ENCODE data around the gene PPP1R14D.

PPP1R14D gene

GRCh38 chr15:40808861-40809450 lies 19.6 kb downstream of the PPP1R14D start:
- Histone ChIP-seq H3K4me1 (ENCODE audit: control insufficient read depth, insufficient read depth, low read length) (peaks cover 11% of the 10 kb centered on the region), H3K27me3 (replicated peaks; ENCODE audit: control insufficient read depth, insufficient read depth, low read length) (no peaks in the 10 kb centered on the region), H3K9me3 (ENCODE audit: control insufficient read depth, low read length) (no peaks in the 10 kb centered on the region), H3K4me3 (ENCODE audit: low read length) (no peak overlapping the region), H3K36me3 (ENCODE audit: control insufficient read depth, insufficient read depth, low read length, severe bottlenecking) (peaks cover 17% of the 10 kb centered on the region), H3K9ac (ENCODE audit: low read length) (no peak overlapping the region)
- no peak for DNase-seq (ENCODE audit: low read depth)

GRCh38 chr15:40807888-40808461 lies 20.5 kb downstream of the PPP1R14D start:
- Histone ChIP-seq H3K27me3 (replicated peaks; ENCODE audit: control insufficient read depth, insufficient read depth, low read length) (no peaks in the 10 kb centered on the region), H3K36me3 (ENCODE audit: control insufficient read depth, insufficient read depth, low read length, severe bottlenecking) (peaks cover 9% of the 10 kb centered on the region), H3K4me1 (ENCODE audit: control insufficient read depth, insufficient read depth, low read length) (peaks cover 11% of the 10 kb centered on the region), H3K9me3 (ENCODE audit: control insufficient read depth, low read length) (no peaks in the 10 kb centered on the region), H3K4me3 (ENCODE audit: low read length) (peak overlapping the region; percentile 95), H3K9ac (ENCODE audit: low read length) (peak overlapping the region; percentile 97)
- peak; percentile 15 for DNase-seq (ENCODE audit: low read depth)

GRCh38 chr15:40807028-40807887 lies 21.2 kb downstream of the PPP1R14D start, which contains the start of the genes DNAJC17 and ZFYVE19:
Gene DNAJC17, minus strand, starts transcription at chr15:40807473. Its CDS starts 27 bp downstream, at chr15:40807446.
Gene ZFYVE19, plus strand, starts transcription at chr15:40807089. Its CDS starts 501 bp downstream, at chr15:40807590.
- peak within 1 kb of the TSS; percentile 95 for H3K4me3 ChIP-seq (ENCODE audit: low read length)
- no peaks in the 10 kb centered on the region for H3K27me3 ChIP-seq (replicated peaks; ENCODE audit: control insufficient read depth, insufficient read depth, low read length)
- peak; percentile 100 for DNase-seq (ENCODE audit: low read depth)
- no peaks in the 10 kb centered on the region for H3K9me3 ChIP-seq (ENCODE audit: control insufficient read depth, low read length)
- H3K4me1 ChIP-seq (ENCODE audit: control insufficient read depth, insufficient read depth, low read length), result peaks cover 11% of the 10 kb centered on the region
- H3K36me3 ChIP-seq (ENCODE audit: control insufficient read depth, insufficient read depth, low read length, severe bottlenecking), result peaks cover 9% of the 10 kb centered on the region
- H3K9ac ChIP-seq (ENCODE audit: low read length), result peak within 1 kb of the TSS; percentile 97

GRCh38 chr15:40806672-40807027 lies 21.9 kb downstream of the PPP1R14D start:
- H3K4me3 ChIP-seq (ENCODE audit: low read length), result peak overlapping the region; percentile 95

GRCh38 chr15:40803688-40804087 lies 24.8 kb downstream of the PPP1R14D start:
- no peaks in the 10 kb centered on the region for H3K9me3 ChIP-seq (ENCODE audit: control insufficient read depth, low read length)
- no peak overlapping the region for H3K9ac ChIP-seq (ENCODE audit: low read length)
- H3K36me3 ChIP-seq (ENCODE audit: control insufficient read depth, insufficient read depth, low read length, severe bottlenecking), result no peaks in the 10 kb centered on the region
- no peaks in the 10 kb centered on the region for H3K27me3 ChIP-seq (replicated peaks; ENCODE audit: control insufficient read depth, insufficient read depth, low read length)
- no peak overlapping the region for H3K4me3 ChIP-seq (ENCODE audit: low read length)
- H3K4me1 ChIP-seq (ENCODE audit: control insufficient read depth, insufficient read depth, low read length), result peaks cover 11% of the 10 kb centered on the region
- DNase-seq (ENCODE audit: low read depth), result no peak

More at GRCh38 chr15:40806672-40807027, 21.9 kb downstream of the PPP1R14D start:
- no peaks in the 10 kb centered on the region for H3K9me3 ChIP-seq (ENCODE audit: control insufficient read depth, low read length)
- no peak for DNase-seq (ENCODE audit: low read depth)
- H3K9ac ChIP-seq (ENCODE audit: low read length), result peak overlapping the region; percentile 97
- peaks cover 11% of the 10 kb centered on the region for H3K4me1 ChIP-seq (ENCODE audit: control insufficient read depth, insufficient read depth, low read length)
- H3K27me3 ChIP-seq (replicated peaks; ENCODE audit: control insufficient read depth, insufficient read depth, low read length), result no peaks in the 10 kb centered on the region
- peaks cover 9% of the 10 kb centered on the region for H3K36me3 ChIP-seq (ENCODE audit: control insufficient read depth, insufficient read depth, low read length, severe bottlenecking)

- H3K4me1 ChIP-seq (ENCODE audit: control insufficient read depth, insufficient read depth, low read length), result peaks cover 8% of the 10 kb centered on the region
- no peak for DNase-seq (ENCODE audit: low read depth)
These were observed 25.4 kb downstream of the PPP1R14D start for GRCh38 chr15:40803076-40803475.

GRCh38 chr15:40799523-40799922 lies 29.0 kb downstream of the PPP1R14D start:
- no peak overlapping the region for H3K9ac ChIP-seq (ENCODE audit: low read length)
- H3K36me3 ChIP-seq (ENCODE audit: control insufficient read depth, insufficient read depth, low read length, severe bottlenecking), result no peaks in the 10 kb centered on the region
- no peaks in the 10 kb centered on the region for H3K4me1 ChIP-seq (ENCODE audit: control insufficient read depth, insufficient read depth, low read length)

More at GRCh38 chr15:40803076-40803475, 25.4 kb downstream of the PPP1R14D start:
- Histone ChIP-seq H3K36me3 (ENCODE audit: control insufficient read depth, insufficient read depth, low read length, severe bottlenecking) (no peaks in the 10 kb centered on the region), H3K4me3 (ENCODE audit: low read length) (no peak overlapping the region), H3K9ac (ENCODE audit: low read length) (no peak overlapping the region), H3K27me3 (replicated peaks; ENCODE audit: control insufficient read depth, insufficient read depth, low read length) (no peaks in the 10 kb centered on the region), H3K9me3 (ENCODE audit: control insufficient read depth, low read length) (no peaks in the 10 kb centered on the region)

GRCh38 chr15:40796512-40796911 lies 32.0 kb downstream of the PPP1R14D start:
- no peak overlapping the region for H3K9ac ChIP-seq (ENCODE audit: low read length)
- no peaks in the 10 kb centered on the region for H3K27me3 ChIP-seq (replicated peaks; ENCODE audit: control insufficient read depth, insufficient read depth, low read length)
- no peaks in the 10 kb centered on the region for H3K9me3 ChIP-seq (ENCODE audit: control insufficient read depth, low read length)
- no peaks in the 10 kb centered on the region for H3K36me3 ChIP-seq (ENCODE audit: control insufficient read depth, insufficient read depth, low read length, severe bottlenecking)
- peaks cover 11% of the 10 kb centered on the region for H3K4me1 ChIP-seq (ENCODE audit: control insufficient read depth, insufficient read depth, low read length)
- no peak for DNase-seq (ENCODE audit: low read depth)
- H3K4me3 ChIP-seq (ENCODE audit: low read length), result no peak overlapping the region

More at GRCh38 chr15:40799523-40799922, 29.0 kb downstream of the PPP1R14D start:
- Histone ChIP-seq H3K27me3 (replicated peaks; ENCODE audit: control insufficient read depth, insufficient read depth, low read length) (no peaks in the 10 kb centered on the region), H3K4me3 (ENCODE audit: low read length) (no peak overlapping the region), H3K9me3 (ENCODE audit: control insufficient read depth, low read length) (no peaks in the 10 kb centered on the region)
- DNase-seq (ENCODE audit: low read depth), result no peak

- DNase-seq (ENCODE audit: low read depth), result no peak
- H3K4me1 ChIP-seq (ENCODE audit: control insufficient read depth, insufficient read depth, low read length), result peaks cover 11% of the 10 kb centered on the region
- H3K36me3 ChIP-seq (ENCODE audit: control insufficient read depth, insufficient read depth, low read length, severe bottlenecking), result no peaks in the 10 kb centered on the region
- H3K4me3 ChIP-seq (ENCODE audit: low read length), result no peak overlapping the region
- H3K9me3 ChIP-seq (ENCODE audit: control insufficient read depth, low read length), result no peaks in the 10 kb centered on the region
- H3K27me3 ChIP-seq (replicated peaks; ENCODE audit: control insufficient read depth, insufficient read depth, low read length), result no peaks in the 10 kb centered on the region
- H3K9ac ChIP-seq (ENCODE audit: low read length), result no peak overlapping the region
These were observed 32.5 kb downstream of the PPP1R14D start for GRCh38 chr15:40796041-40796440.

GRCh38 chr15:40793216-40793989 lies 35.1 kb downstream of the PPP1R14D start:
- peak overlapping the region; percentile 44 for H3K4me3 ChIP-seq (ENCODE audit: low read length)
- H3K9me3 ChIP-seq (ENCODE audit: control insufficient read depth, low read length), result no peaks in the 10 kb centered on the region
- H3K9ac ChIP-seq (ENCODE audit: low read length), result no peak overlapping the region
- H3K27me3 ChIP-seq (replicated peaks; ENCODE audit: control insufficient read depth, insufficient read depth, low read length), result no peaks in the 10 kb centered on the region
- peaks cover 19% of the 10 kb centered on the region for H3K4me1 ChIP-seq (ENCODE audit: control insufficient read depth, insufficient read depth, low read length)
- DNase-seq (ENCODE audit: low read depth), result peak; percentile 87
- H3K36me3 ChIP-seq (ENCODE audit: control insufficient read depth, insufficient read depth, low read length, severe bottlenecking), result peaks cover 3% of the 10 kb centered on the region
